Right atrium auricular region (tissue), 2 donors: ENCODE data around the gene EXOC7. TPM values are rescaled to one million over a fixed set of nuclear protein-coding genes. Genes with fewer than 3 reads are reported as not detected.
A peak's percentile ranks its signal among the peaks of the same experiment; 100 is the strongest.

Experiments
- DNase-seq: peaks from one replicate; pipeline ENCODE4 v3.0.0-alpha.2; 2019; ENCODE audit warnings: low spot score
- H3K27ac ChIP-seq, 2 donors: fragments of 200-600 bp; sonication (generic); 1 replicate in 1 of 2; 2 replicates in 1 of 2; pipeline ENCODE4 v1.5.1; 2016 to 2019
- H3K27me3 ChIP-seq, 2 donors: fragments of 200-600 bp; sonication (generic); one replicate each; pipeline versions ENCODE4 v1.5.1 to v1.6.0; 2017 to 2019
- H3K36me3 ChIP-seq: fragments of 200-600 bp; sonication (generic); one replicate; pipeline ENCODE4 v1.5.1; 2016
- H3K4me1 ChIP-seq, 2 donors: fragments of 200-600 bp; sonication (generic); one replicate each; pipeline versions ENCODE4 v1.5.1 to v1.6.0; 2017 to 2019
- H3K4me3 ChIP-seq, 2 donors: fragments of 200-600 bp; sonication (generic); 1 replicate in 1 of 2; 2 replicates in 1 of 2; pipeline ENCODE4 v1.5.1; 2017 to 2019; ENCODE audit warnings: mild to moderate bottlenecking in 1 of 2, moderate library complexity in 1 of 2
- H3K9me3 ChIP-seq, 2 donors: fragments of 200-600 bp; sonication (generic); one replicate each; pipeline ENCODE4 v1.5.1; 2019
- CTCF ChIP-seq, 2 donors: fragments of 200-600 bp; sonication (generic); IDR thresholded peaks; one replicate each; pipeline ENCODE4 v1.5.1; 2019; ENCODE audit warnings: antibody characterized with exemption in 2 of 2
- total RNA-seq, 2 donors: library from RNA; depleted of rRNA; stranded (reverse); fragments of >200 nt; gene quantifications; one replicate each; pipeline ENCODE4 v1.1.0, GENCODE V29; 2016

The EXOC7 gene
- total RNA-seq, 2 donors from 2014 or later = 56.0 to 65.3 TPM

GRCh38 chr17:76142585-76143041 lies 39.0 kb upstream of the EXOC7 start:
- no peaks in the 10 kb centered on the region for H3K9me3 ChIP-seq
- H3K4me1 ChIP-seq = peaks cover 4 to 54% of the 10 kb centered on the region in 2 donors
- H3K4me3 ChIP-seq = no peak overlapping the region

GRCh38 chr17:76142039-76142584 lies 38.5 kb upstream of the EXOC7 start:
- no peak overlapping the region for H3K4me3 ChIP-seq
- DNase-seq = no peak
- peaks cover 4 to 59% of the 10 kb centered on the region in 2 donors for H3K4me1 ChIP-seq
- no peaks in the 10 kb centered on the region for H3K36me3 ChIP-seq
- no peaks in the 10 kb centered on the region for H3K9me3 ChIP-seq
- peaks cover 20 to 32% of the 10 kb centered on the region in 2 donors for H3K27me3 ChIP-seq
- TF ChIP-seq CTCF (IDR thresholded peaks at IDR 0.05) = no peak
- H3K27ac ChIP-seq = no peak overlapping the region

More at GRCh38 chr17:76142585-76143041, 39.0 kb upstream of the EXOC7 start:
- TF ChIP-seq CTCF (IDR thresholded peaks at IDR 0.05) = no peak
- DNase-seq = no peak
- Histone ChIP-seq H3K27me3 (peaks cover 15 to 27% of the 10 kb centered on the region in 2 donors), H3K36me3 (no peaks in the 10 kb centered on the region), H3K27ac (no peak overlapping the region)

- Histone ChIP-seq H3K27me3 (peaks cover 22 to 35% of the 10 kb centered on the region in 2 donors), H3K4me3 (peak within 1 kb of the TSS; percentile 29 to 53), H3K4me1 (peaks cover 4 to 59% of the 10 kb centered on the region in 2 donors), H3K27ac (no peak within 1 kb of the TSS), H3K9me3 (no peaks in the 10 kb centered on the region), H3K36me3 (no peaks in the 10 kb centered on the region)
- DNase-seq = peak; percentile 90
- TF ChIP-seq CTCF (IDR thresholded peaks at IDR 0.05) = no peak
Measured at GRCh38 chr17:76141212-76142038, 37.8 kb upstream of the EXOC7 start, which contains the start of gene FOXJ1. Gene FOXJ1, minus strand, starts transcription at chr17:76141245. Its CDS starts 850 bp downstream, at chr17:76140395.

- H3K9me3 ChIP-seq = no peaks in the 10 kb centered on the region
- H3K4me3 ChIP-seq = peak overlapping the region; percentile 29 to 53
- no peak for TF ChIP-seq CTCF (IDR thresholded peaks at IDR 0.05)
- H3K4me1 ChIP-seq = peaks cover 4 to 53% of the 10 kb centered on the region in 2 donors
- no peak overlapping the region for H3K27ac ChIP-seq
- no peaks in the 10 kb centered on the region for H3K36me3 ChIP-seq
- no peak for DNase-seq
- peaks cover 22 to 35% of the 10 kb centered on the region in 2 donors for H3K27me3 ChIP-seq
Measured at GRCh38 chr17:76140661-76141211, 37.1 kb upstream of the EXOC7 start.

GRCh38 chr17:76139801-76140660 lies 36.4 kb upstream of the EXOC7 start:
- Histone ChIP-seq H3K4me1 (peaks cover 4 to 46% of the 10 kb centered on the region in 2 donors), H3K27ac (no peak overlapping the region), H3K9me3 (no peaks in the 10 kb centered on the region), H3K27me3 (peaks cover 22 to 35% of the 10 kb centered on the region in 2 donors), H3K4me3 (peak overlapping the region in 1 of 2 donors; percentile 53), H3K36me3 (no peaks in the 10 kb centered on the region)
- DNase-seq = no peak
- no peak for TF ChIP-seq CTCF (IDR thresholded peaks at IDR 0.05)
